ENCODE measurements around the gene MAEL. TPM values are rescaled to one million over a fixed set of nuclear protein-coding genes. Genes with fewer than 3 reads are reported as not detected.

Gene MAEL
- total RNA-seq: 1 to 10 TPM in 1 of 4 donors, under 1 TPM in 2, not detected in 1; 0.63 to 1.2 (median 0.66) TPM

DNA sequence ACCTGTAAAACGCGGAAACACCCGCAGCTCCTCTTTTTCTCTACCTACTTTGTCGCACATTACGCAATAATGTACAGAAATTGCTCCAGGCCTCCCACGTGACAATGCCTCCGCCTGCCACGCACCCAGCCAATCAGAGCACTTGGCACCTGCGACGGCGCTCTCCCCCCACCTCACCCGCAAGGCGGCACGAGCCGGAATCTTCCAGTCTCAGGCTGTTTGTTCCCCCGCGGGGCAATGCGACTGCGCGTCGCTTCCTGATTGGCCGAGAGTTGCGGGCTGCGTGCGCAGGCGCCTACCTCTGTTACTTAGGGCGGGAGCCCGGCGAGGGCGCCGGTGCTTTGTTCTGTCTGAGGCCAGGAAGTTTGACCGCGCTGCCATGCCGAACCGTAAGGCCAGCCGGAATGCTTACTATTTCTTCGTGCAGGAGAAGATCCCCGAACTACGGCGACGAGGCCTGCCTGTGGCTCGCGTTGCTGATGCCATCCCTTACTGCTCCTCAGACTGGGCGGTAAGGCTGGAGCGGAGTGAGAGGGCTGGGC, at the start of gene MAEL:
Gene MAEL (plus strand): TSS at position 307 of the 542 bp plus-strand sequence. CDS start 73 bp downstream, at position 380.
- no peak within 1 kb of the TSS for H3K27ac ChIP-seq
- no peaks in the 10 kb centered on the region for H3K36me3 ChIP-seq
- no peaks in the 10 kb centered on the region for H3K4me1 ChIP-seq
- no peak within 1 kb of the TSS for H3K4me3 ChIP-seq
- WGBS, 2 donors: 94 to 95% methylated on average over 45 of the region's 45 CpGs
- peaks cover 0 to 5% (median 0%) of the 10 kb centered on the region in 4 donors for H3K9me3 ChIP-seq
- no peak for TF ChIP-seq EP300 (IDR thresholded peaks at IDR 0.05)
- no peak for TF ChIP-seq POLR2A (IDR thresholded peaks at IDR 0.05)
- no peak for TF ChIP-seq CTCF (IDR thresholded peaks at IDR 0.05)
- no peaks in the 10 kb centered on the region for H3K27me3 ChIP-seq
- DNase-seq (ENCODE audit: low spot score in 2 of 2): no peak

DNA sequence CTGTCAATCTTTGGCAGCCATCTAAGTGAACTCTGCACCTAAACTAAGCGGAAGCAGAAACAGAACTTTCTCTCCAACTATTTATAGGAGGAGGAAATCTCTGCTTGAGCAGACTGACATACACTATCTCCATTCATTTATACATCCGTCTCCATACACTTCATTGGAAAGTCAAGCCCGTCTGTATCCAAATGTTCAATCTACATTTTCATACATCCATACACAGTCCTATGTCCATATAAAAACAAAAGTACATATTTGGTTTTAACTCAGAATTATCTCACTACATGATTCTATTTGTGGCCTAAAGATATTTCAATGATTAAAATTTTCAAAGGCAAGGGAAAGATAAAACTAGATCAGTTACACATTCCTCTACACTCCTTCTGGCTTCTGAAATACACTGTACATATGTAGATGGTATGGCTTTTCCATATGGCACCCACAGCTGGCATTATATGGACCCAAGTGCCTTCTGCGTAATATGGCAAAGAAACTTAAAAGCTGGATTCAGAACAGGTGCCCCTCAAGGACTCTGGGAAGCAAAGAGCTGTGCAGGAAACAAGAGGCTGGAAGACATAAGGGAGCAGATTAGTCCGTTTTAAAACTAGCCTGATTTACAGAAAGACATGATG, 49.2 kb upstream of the MAEL start:
- H3K27ac ChIP-seq: no peak overlapping the region
- WGBS, 2 donors: 87% methylated on average over 5 of the region's 5 CpGs
- no peak overlapping the region for H3K4me3 ChIP-seq
- no peaks in the 10 kb centered on the region for H3K27me3 ChIP-seq
- H3K9me3 ChIP-seq: no peaks in the 10 kb centered on the region
- H3K36me3 ChIP-seq: no peaks in the 10 kb centered on the region
- no peaks in the 10 kb centered on the region for H3K4me1 ChIP-seq
- DNase-seq (ENCODE audit: low spot score in 2 of 2): no peak
- TF ChIP-seq CTCF (IDR thresholded peaks at IDR 0.05): no peak
- no peak for TF ChIP-seq POLR2A (IDR thresholded peaks at IDR 0.05)
- TF ChIP-seq EP300 (IDR thresholded peaks at IDR 0.05): no peak

DNA sequence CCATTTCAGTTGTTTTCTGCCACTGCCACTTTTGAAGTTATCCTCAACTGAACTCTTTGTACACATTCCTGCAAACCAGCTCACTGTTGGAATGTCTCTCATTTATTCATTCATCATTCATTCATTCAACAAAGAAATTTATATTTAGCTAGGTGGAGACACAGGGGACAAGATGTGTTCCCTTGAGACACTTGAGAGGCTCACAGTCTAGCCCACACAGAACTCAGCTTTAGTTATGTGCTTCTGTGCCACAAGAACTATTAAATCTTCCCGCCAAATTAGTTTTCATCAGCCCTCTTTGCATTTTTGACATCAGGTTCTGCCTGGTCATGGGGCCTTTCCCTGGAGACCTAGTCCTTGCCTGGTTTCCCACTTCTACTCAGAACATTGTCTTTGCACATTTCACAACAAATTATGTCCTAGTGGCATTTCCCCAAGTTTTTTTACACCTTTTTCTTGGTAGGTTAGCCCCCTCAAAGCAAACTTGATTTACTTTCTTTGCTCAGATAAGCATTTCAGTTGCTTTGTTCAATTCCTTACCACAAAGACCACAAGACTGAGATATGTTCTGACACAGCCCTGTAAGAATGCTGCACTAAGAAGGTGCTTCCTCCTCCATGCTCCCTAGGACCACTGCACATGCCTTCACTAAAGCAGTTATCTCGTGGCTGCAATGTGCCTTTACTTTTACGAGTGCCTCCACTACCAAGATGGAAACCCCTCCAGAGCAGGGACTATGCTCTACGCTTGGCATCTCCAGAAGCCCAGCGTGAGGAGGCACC, 44.7 kb upstream of the MAEL start:
- Histone ChIP-seq H3K4me3 (no peak overlapping the region), H3K4me1 (peaks cover 0 to 19% (median 0%) of the 10 kb centered on the region in 4 donors), H3K27ac (peak overlapping the region in 1 of 4 donors; percentile 21), H3K9me3 (no peaks in the 10 kb centered on the region), H3K36me3 (no peaks in the 10 kb centered on the region), H3K27me3 (no peaks in the 10 kb centered on the region)
- TF ChIP-seq EP300 (IDR thresholded peaks at IDR 0.05): no peak
- no peak for TF ChIP-seq CTCF (IDR thresholded peaks at IDR 0.05)
- TF ChIP-seq POLR2A (IDR thresholded peaks at IDR 0.05): no peak
- WGBS, 2 donors: 76 to 84% methylated on average over 5 of the region's 5 CpGs
- no peak for DNase-seq (ENCODE audit: low spot score in 2 of 2)

GRCh38 chr1:166947398-166948043, 41.6 kb upstream of the MAEL start:
- DNase-seq (ENCODE audit: low spot score in 2 of 2): peak in 1 of 2 donors; percentile 15
- H3K4me1 ChIP-seq: peaks cover 0 to 19% (median 0%) of the 10 kb centered on the region in 4 donors
- no peaks in the 10 kb centered on the region for H3K27me3 ChIP-seq
- no peaks in the 10 kb centered on the region for H3K9me3 ChIP-seq
- TF ChIP-seq EP300 (IDR thresholded peaks at IDR 0.05): peak; percentile 43 to 82
- TF ChIP-seq POLR2A (IDR thresholded peaks at IDR 0.05): peak in 1 of 2 donors; percentile 11
- no peak for TF ChIP-seq CTCF (IDR thresholded peaks at IDR 0.05)
- 4% methylated on average over 37 to 40 of the region's 44 CpGs for WGBS, 2 donors
- H3K4me3 ChIP-seq: peak overlapping the region; percentile 6 to 38 (median 17)
- H3K27ac ChIP-seq: peak overlapping the region; percentile 27 to 85 (median 62)
- no peaks in the 10 kb centered on the region for H3K36me3 ChIP-seq
